SU-DHL-6 (cell line): ENCODE results near the gene ZNHIT3.

ENCODE experiments used
- CTCF ChIP-seq: fragments of 200-600 bp; sonication (generic); IDR thresholded peaks from one replicate; pipeline ENCODE4 v1.5.1; 2017; ENCODE audit warnings: antibody characterized with exemption, mild to moderate bottlenecking, low read length, moderate library complexity; ENCODE audit not compliant: insufficient read depth, poor library complexity, severe bottlenecking
- EZH2phosphoT487 ChIP-seq: fragments of 200-600 bp; sonication (generic), shearing (Covaris generic); conservative IDR thresholded peaks from 2 replicates; pipeline ENCODE4 v1.6.1; 2018; ENCODE audit warnings: mild to moderate bottlenecking, antibody characterized with exemption, low read length, moderate library complexity, mixed read lengths

GRCh38 chr17:36443777-36444176 is 42.7 kb upstream of the ZNHIT3 start:
- no peak for TF ChIP-seq CTCF
- TF ChIP-seq EZH2phosphoT487 = no peak
